GM12891 (cell line): ENCODE measurements around the gene NEK8.

ENCODE experiments used
- PAX5 ChIP-seq: IDR thresholded peaks from 2 replicates; pipeline ENCODE4 v1.6.1; 2011; ENCODE audit warnings: low read length, moderate library complexity, mild to moderate bottlenecking; ENCODE audit not compliant: insufficient read depth, severe bottlenecking
- POLR2A ChIP-seq: IDR thresholded peaks from 2 replicates; pipeline ENCODE4 v1.6.1; 2011; ENCODE audit warnings: low read depth, low read length, control low read depth
- POLR2AphosphoS5 ChIP-seq: IDR thresholded peaks from 2 replicates; pipeline ENCODE4 v1.6.1; 2011; ENCODE audit warnings: low read depth, low read length, control low read depth
- SPI1 ChIP-seq: IDR thresholded peaks from 2 replicates; pipeline ENCODE4 v1.6.1; 2011; ENCODE audit warnings: low read depth, low read length, control low read depth

- TF ChIP-seq POLR2AphosphoS5 (no peak), POLR2A (no peak), SPI1 (no peak), PAX5 (no peak)
These were observed 40.1 kb upstream of the NEK8 start for GRCh38 chr17:28688481-28688880.
